CD4-positive, CD25-positive, alpha-beta regulatory T cell (primary cell): ENCODE results near the gene ADAP1. TPM values are rescaled to one million over a fixed set of nuclear protein-coding genes. Genes with fewer than 3 reads are reported as not detected.

Experiments used
- ATAC-seq, 2 donors: fragments of 150-1000 bp; cut with Tn5 transposase; one replicate each; pipeline ENCODE4 v1.10.0; 2021; ENCODE audit warnings: low read depth in 2 of 2, moderate number of reproducible peaks in 2 of 2, moderate library complexity in 1 of 2
- DNase-seq, 3 donors: peaks; one replicate each; pipeline versions ENCODE4 v3.0.0 to v3.0.0-alpha.2; 2012 to 2022; ENCODE audit warnings: mixed read lengths in 1 of 3
- H3K27ac ChIP-seq: one replicate; pipeline ENCODE4 v1.7.0; 2013; ENCODE audit warnings: mild to moderate bottlenecking, low read length; ENCODE audit not compliant: insufficient read depth, poor library complexity, severe bottlenecking
- H3K27me3 ChIP-seq: one replicate; pipeline ENCODE4 v1.7.0; 2013; ENCODE audit warnings: low read length; ENCODE audit not compliant: control insufficient read depth, insufficient read depth
- H3K36me3 ChIP-seq: one replicate; pipeline ENCODE4 v1.7.0; 2013; ENCODE audit warnings: mild to moderate bottlenecking, low read length, moderate library complexity; ENCODE audit not compliant: control insufficient read depth, insufficient read depth
- H3K4me1 ChIP-seq: 2 replicates; pipeline ENCODE4 v1.7.0; 2013; ENCODE audit warnings: mild to moderate bottlenecking, low read length; ENCODE audit not compliant: insufficient read depth, control insufficient read depth, poor library complexity, severe bottlenecking
- H3K4me3 ChIP-seq: one replicate; pipeline ENCODE4 v1.7.0; 2013; ENCODE audit warnings: low read depth, mild to moderate bottlenecking, low read length, moderate library complexity
- H3K9me3 ChIP-seq, 2 experiments: 1 replicate in 1 of 2; 2 replicates in 1 of 2; pipeline ENCODE4 v1.7.0; 2013; ENCODE audit warnings: low read length in 2 of 2, mild to moderate bottlenecking in 1 of 2, moderate library complexity in 1 of 2; ENCODE audit not compliant: control insufficient read depth in 2 of 2
- H3K27ac Mint-ChIP-seq, 3 donors: one replicate each; pipeline ENCODE4 v1.8.0; 2020 to 2022; ENCODE audit warnings: mild to moderate bottlenecking in 3 of 3, mixed read lengths in 3 of 3, moderate library complexity in 2 of 3
- H3K27me3 Mint-ChIP-seq: one replicate; pipeline ENCODE4 v1.8.0; 2022; ENCODE audit warnings: mild to moderate bottlenecking, mixed read lengths
- H3K36me3 Mint-ChIP-seq: one replicate; pipeline ENCODE4 v1.8.0; 2020; ENCODE audit warnings: mixed read lengths
- H3K4me1 Mint-ChIP-seq, 4 donors: one replicate each; pipeline ENCODE4 v1.8.0; 2020 to 2022; ENCODE audit warnings: mixed read lengths in 4 of 4, mild to moderate bottlenecking in 1 of 4
- H3K4me3 Mint-ChIP-seq, 4 donors: one replicate each; pipeline ENCODE4 v1.8.0; 2020 to 2022; ENCODE audit warnings: mild to moderate bottlenecking in 4 of 4, mixed read lengths in 4 of 4, moderate library complexity in 3 of 4
- H3K9me3 Mint-ChIP-seq, 7 donors: one replicate each; pipeline ENCODE4 v1.8.0; 2020 to 2022; ENCODE audit warnings: mixed read lengths in 7 of 7, mild to moderate bottlenecking in 3 of 7, moderate library complexity in 2 of 7
- polyA plus RNA-seq, 4 donors: library from polyadenylated mRNA; unstranded; fragments of 300-500 nt; fragmentation: Illumina TruSeq; gene quantifications; one replicate each; pipeline ENCODE4 v1.2.3, GENCODE V29; 2021
- total RNA-seq: library from RNA; stranded (reverse); gene quantifications from one replicate; pipeline ENCODE4 v1.2.3, GENCODE V29; 2022

ADAP1 gene
- total and polyA plus RNA-seq, 5 donors from 2014 or later: 2.9 to 8.8 (median 5.5) TPM

DNA sequence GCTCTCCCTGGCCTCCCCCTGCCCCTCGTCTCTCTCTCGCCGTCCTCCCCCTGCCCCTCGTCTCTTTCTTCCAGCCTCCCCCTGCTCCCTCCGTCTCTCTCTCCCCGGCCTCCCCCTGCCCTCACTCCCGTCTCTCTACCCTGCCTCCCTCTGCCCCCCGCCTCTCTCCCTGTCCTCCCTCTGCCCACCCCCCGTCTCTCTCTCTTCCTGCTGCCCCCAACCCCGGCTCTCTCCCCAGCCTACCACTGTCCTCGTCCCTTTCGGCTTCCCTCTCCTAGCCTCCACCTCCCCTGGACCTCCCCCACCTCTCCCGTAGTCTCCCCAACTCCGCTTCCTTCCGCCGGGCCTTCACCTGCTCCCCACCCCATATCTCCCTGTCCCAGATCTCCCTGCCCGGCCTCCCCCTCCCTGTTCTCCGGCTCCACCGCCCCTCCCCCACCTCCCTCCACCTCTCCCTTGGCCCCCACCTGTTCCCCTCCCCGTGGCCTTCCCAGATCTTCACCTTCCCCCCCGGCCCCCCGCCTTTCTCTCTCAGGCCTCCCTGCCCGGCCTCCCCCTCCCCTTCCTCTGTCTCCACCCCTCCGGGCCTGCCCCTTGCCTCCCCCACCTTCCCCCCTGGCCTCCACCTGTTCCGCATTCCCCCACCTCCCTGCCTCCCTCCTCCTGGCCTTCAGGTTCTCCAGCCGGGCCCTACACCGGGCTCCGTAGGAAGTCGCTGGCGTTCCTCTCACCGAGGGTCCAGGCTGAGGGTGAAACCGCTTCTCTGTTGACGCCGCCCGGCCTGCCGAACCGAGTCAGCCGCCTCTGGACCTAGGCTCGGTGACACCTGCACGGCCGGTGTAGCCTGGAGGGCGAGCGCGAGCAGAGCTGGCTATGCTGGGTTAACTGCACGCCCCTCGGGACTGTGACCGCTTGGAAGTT, 76.9 kb downstream of the ADAP1 start:
- no peaks in the 10 kb centered on the region for H3K9me3 Mint-ChIP-seq
- H3K4me1 Mint-ChIP-seq: peaks cover 14 to 46% (median 24%) of the 10 kb centered on the region in 4 donors
- Histone ChIP-seq H3K27ac (peak overlapping the region; percentile 80), H3K36me3 (peaks cover 6% of the 10 kb centered on the region), H3K27me3 (no peaks in the 10 kb centered on the region), H3K4me3 (peak overlapping the region; percentile 51), H3K9me3 (no peaks in the 10 kb centered on the region), H3K4me1 (peaks cover 33% of the 10 kb centered on the region)
- H3K27me3 Mint-ChIP-seq: no peaks in the 10 kb centered on the region
- DNase-seq: peak in 1 of 3 donors; percentile 16
- no peak for ATAC-seq
- peak overlapping the region; percentile 86 to 97 (median 88) for H3K27ac Mint-ChIP-seq
- peak overlapping the region; percentile 91 to 98 (median 94) for H3K4me3 Mint-ChIP-seq
- peaks cover 9% of the 10 kb centered on the region for H3K36me3 Mint-ChIP-seq

DNA sequence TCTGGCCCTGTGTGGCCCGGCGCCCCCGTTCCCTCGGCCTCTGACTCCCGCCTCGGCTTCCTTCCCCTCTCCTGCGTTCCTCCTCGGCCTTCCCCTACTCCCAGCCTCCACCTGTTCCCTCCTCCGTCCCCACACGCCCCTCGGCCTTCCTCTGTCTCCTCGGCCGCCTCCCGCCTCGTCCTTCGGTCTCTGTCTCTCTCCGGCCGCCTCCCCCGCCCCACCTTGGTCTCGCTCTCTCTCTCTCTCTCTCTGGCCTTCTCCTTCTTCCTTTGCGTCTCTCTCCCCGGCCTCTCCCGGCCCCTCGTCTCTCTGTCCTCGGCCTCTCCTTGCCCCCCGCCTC, 77.5 kb downstream of the ADAP1 start:
- Histone ChIP-seq H3K9me3 (no peaks in the 10 kb centered on the region), H3K36me3 (peaks cover 12% of the 10 kb centered on the region), H3K4me1 (peaks cover 33% of the 10 kb centered on the region), H3K27me3 (no peaks in the 10 kb centered on the region), H3K27ac (peak overlapping the region; percentile 80), H3K4me3 (no peak overlapping the region)
- Mint-ChIP-seq H3K4me3 (peak overlapping the region; percentile 60 to 96 (median 92)), H3K36me3 (peaks cover 15% of the 10 kb centered on the region), H3K9me3 (no peaks in the 10 kb centered on the region), H3K4me1 (peaks cover 14 to 44% (median 22%) of the 10 kb centered on the region in 4 donors), H3K27me3 (no peaks in the 10 kb centered on the region), H3K27ac (peak overlapping the region; percentile 86 to 97 (median 88))
- ATAC-seq (no peak), DNase-seq (no peak)

DNA sequence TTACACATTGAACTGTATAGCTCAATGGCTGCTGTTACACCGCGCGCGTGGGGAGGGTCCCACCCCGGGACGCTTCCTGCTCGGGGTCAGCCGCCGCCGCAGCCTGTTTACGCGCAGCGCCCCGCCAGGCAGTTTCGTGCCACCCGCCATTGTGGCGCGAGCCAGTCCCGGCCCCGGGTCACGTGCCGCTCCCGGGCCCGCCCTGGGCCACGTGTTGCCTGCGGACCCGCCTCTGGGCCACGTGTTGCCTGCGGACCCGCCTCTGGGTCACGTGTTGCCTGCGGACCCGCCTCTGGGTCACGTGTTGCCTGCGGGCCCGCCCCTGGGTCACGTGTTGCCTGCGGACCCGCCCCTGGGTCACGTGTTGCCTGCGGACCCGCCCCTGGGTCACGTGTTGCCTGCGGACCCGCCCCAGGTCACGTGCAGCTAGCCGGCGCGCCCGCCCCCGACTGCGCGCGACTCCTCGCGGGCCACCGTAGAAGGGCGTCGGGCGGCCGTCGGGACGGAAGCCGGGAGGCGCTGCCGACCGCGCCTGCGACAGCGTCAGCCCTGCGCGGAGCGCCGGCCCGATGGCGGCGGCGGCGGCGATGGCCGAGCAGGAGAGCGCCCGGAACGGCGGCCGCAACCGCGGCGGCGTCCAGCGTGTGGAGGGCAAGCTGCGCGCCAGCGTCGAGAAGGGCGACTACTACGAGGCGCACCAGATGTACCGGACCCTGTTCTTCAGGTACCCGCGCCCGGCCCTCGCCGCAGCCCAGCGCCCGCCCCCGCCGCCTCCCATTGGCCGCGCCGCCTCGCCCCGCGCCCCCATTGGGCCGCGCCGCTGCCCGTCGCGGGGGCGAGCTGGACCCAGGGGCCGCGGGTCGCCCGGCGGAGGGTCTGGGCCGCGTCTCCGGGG, 78.2 kb downstream of the ADAP1 start, which contains the start of gene GET4:
Gene GET4, plus strand, starts transcription at position 478 of the 895 bp plus-strand sequence. Its CDS starts 92 bp downstream, at position 570.
- DNase-seq: peak; percentile 94 to 99 (median 96)

DNA sequence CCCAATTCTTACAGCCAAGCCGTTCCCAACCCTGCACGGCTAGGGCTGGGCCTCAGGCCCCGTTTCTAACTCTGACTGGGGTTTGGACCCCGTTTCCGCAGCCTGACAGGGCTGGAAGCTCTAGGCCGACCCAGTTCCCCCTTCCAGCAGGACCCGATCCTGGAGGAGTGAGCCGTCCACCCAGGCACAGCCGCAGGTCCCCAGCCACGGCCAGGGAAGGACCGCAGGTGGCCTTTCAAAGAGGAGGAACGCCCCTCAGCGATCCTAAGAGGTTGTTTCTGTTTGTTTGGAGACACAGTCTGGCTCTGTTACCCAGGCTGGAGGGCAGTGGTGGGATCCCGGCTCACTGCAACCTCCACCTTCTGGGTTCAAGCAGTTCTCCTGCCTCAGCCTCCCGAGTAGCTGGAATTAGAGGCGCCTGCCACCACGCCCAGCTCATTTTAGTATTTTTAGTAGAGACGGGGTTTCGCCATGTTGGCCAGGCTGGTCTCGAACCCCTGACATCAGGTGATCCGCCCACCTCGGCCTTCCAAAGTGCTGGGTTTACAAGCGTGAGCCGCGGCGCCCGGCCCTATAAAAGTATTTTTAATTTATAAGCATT, 78.9 kb downstream of the ADAP1 start:
- Histone ChIP-seq H3K4me3 (no peak overlapping the region), H3K9me3 (no peaks in the 10 kb centered on the region), H3K27ac (peak overlapping the region; percentile 63), H3K27me3 (no peaks in the 10 kb centered on the region), H3K36me3 (peaks cover 17% of the 10 kb centered on the region), H3K4me1 (peaks cover 27% of the 10 kb centered on the region)
- no peaks in the 10 kb centered on the region for H3K9me3 Mint-ChIP-seq
- peak overlapping the region in 1 of 3 donors; percentile 52 for H3K27ac Mint-ChIP-seq
- H3K4me1 Mint-ChIP-seq: peaks cover 14 to 41% (median 20%) of the 10 kb centered on the region in 4 donors
- peak in 1 of 3 donors; percentile 10 for DNase-seq
- peak overlapping the region in 2 of 4 donors; percentile 25 to 61 for H3K4me3 Mint-ChIP-seq
- no peak for ATAC-seq
- peaks cover 20% of the 10 kb centered on the region for H3K36me3 Mint-ChIP-seq
- H3K27me3 Mint-ChIP-seq: no peaks in the 10 kb centered on the region

More for the DNA sequence above, 78.2 kb downstream of the ADAP1 start, which contains the start of gene GET4:
- Mint-ChIP-seq H3K27me3 (no peaks in the 10 kb centered on the region), H3K27ac (peak within 1 kb of the TSS; percentile 86 to 97 (median 88)), H3K9me3 (no peaks in the 10 kb centered on the region), H3K36me3 (peaks cover 19% of the 10 kb centered on the region), H3K4me3 (peak within 1 kb of the TSS; percentile 60 to 96 (median 92)), H3K4me1 (peaks cover 14 to 43% (median 21%) of the 10 kb centered on the region in 4 donors)
- H3K27ac ChIP-seq: peak within 1 kb of the TSS; percentile 80
- peaks cover 27% of the 10 kb centered on the region for H3K4me1 ChIP-seq
- H3K36me3 ChIP-seq: peaks cover 17% of the 10 kb centered on the region
- H3K4me3 ChIP-seq: no peak within 1 kb of the TSS
- H3K9me3 ChIP-seq: no peaks in the 10 kb centered on the region
- no peaks in the 10 kb centered on the region for H3K27me3 ChIP-seq
- ATAC-seq: peak; percentile 77 to 79

DNA sequence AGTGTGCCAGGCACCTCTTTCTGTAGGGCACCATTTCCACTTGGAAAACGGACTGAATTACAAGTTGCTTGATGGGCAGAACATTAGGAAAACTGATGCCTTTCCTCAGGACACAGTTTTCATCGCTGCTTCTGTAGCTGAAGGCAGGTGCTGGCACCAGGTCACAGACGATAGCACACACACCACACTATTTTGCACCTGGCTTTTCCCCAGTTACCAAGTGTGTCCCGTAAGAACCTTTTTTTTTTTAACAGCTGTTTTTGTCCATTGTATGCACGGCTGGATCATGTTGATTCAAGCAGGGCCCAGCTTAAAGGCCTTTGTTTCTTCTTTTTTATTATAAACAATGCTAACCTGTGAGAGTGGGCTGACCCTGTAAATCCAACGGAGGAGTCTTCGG, 79.4 kb downstream of the ADAP1 start:
- Mint-ChIP-seq H3K4me3 (peak overlapping the region in 3 of 4 donors; percentile 25 to 48 (median 41)), H3K27me3 (no peaks in the 10 kb centered on the region)
- no peak for DNase-seq

DNA sequence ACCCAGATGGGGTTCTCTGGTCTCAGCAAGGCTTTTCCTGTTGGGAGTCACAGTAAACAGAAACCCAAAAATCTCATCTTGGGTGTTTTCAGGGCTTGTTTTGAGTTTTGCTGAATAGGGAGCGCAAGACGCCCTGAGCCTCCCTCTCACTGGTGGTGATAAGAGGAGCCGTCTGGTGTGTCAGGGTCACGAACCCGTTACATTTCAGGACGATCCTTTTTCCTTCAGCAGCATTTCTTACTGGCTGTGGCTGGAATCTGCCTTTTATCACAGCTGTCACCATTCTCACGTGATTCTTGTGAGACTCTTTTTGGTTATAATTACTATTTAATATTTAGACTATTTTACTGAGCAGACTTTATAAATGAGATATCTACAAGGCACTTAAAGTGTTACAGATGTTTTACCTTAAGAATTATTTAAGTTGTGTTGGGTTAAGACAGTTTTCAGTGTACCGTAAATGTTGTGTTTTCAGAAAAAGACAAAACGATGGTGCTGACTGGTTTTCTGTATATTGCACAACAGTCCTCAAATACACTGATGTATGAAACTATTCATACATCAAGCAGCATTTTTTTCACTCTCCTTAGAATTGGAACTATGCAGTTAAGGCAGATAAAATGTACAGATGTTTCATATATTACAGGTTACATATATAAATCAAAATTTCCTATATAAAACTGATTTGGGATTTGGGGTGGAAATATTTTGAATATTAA, 80.3 kb downstream of the ADAP1 start:
- peaks cover 24% of the 10 kb centered on the region for H3K36me3 Mint-ChIP-seq
- no peak for DNase-seq
- Histone ChIP-seq H3K27me3 (no peaks in the 10 kb centered on the region), H3K27ac (no peak overlapping the region), H3K9me3 (no peaks in the 10 kb centered on the region), H3K36me3 (peaks cover 20% of the 10 kb centered on the region), H3K4me3 (no peak overlapping the region), H3K4me1 (peaks cover 20% of the 10 kb centered on the region)
- no peaks in the 10 kb centered on the region for H3K9me3 Mint-ChIP-seq
- no peak for ATAC-seq
- H3K27ac Mint-ChIP-seq: peak overlapping the region in 2 of 3 donors; percentile 71 to 84
- H3K4me3 Mint-ChIP-seq: peak overlapping the region in 1 of 4 donors; percentile 7
- H3K4me1 Mint-ChIP-seq: peaks cover 12 to 28% (median 17%) of the 10 kb centered on the region in 4 donors
- no peaks in the 10 kb centered on the region for H3K27me3 Mint-ChIP-seq

More for the DNA sequence above, 79.4 kb downstream of the ADAP1 start:
- Histone ChIP-seq H3K9me3 (no peaks in the 10 kb centered on the region), H3K27me3 (no peaks in the 10 kb centered on the region), H3K4me1 (peaks cover 27% of the 10 kb centered on the region), H3K27ac (no peak overlapping the region), H3K4me3 (no peak overlapping the region), H3K36me3 (peaks cover 17% of the 10 kb centered on the region)
- Mint-ChIP-seq H3K4me1 (peaks cover 14 to 35% (median 20%) of the 10 kb centered on the region in 4 donors), H3K27ac (peak overlapping the region in 1 of 3 donors; percentile 52), H3K9me3 (no peaks in the 10 kb centered on the region), H3K36me3 (peaks cover 22% of the 10 kb centered on the region)
- ATAC-seq: no peak
